Activated CD4-positive, alpha-beta T cell treated with anti-CD3 and anti-CD28 coated beads, Interleukin-2, amount 10 ng/mL, durations not matched to agents 7 days and 5 days (primary cell): ENCODE data around the gene CAPN15. TPM values are rescaled to one million over a fixed set of nuclear protein-coding genes. Genes with fewer than 3 reads are reported as not detected.

ENCODE experiments used
- CTCF ChIA-PET: fragments of 350-600 bp; sonication (Branson Sonifier 250); formaldehyde crosslinking; loops from one replicate; lab custom pipeline; 2021; ENCODE audit warnings: antibody characterized with exemption; lab: Charles Lee
- POLR2A ChIA-PET: fragments of 350-600 bp; sonication (Branson Sonifier 250); formaldehyde crosslinking; loops from one replicate; lab custom pipeline; 2021; ENCODE audit warnings: antibody characterized with exemption; lab: Charles Lee
- DNase-seq: peaks from one replicate; pipeline ENCODE4 v3.0.0-alpha.2; 2020
- H3K27ac Mint-ChIP-seq: one replicate; pipeline ENCODE4 v1.8.0; 2021; ENCODE audit warnings: mild to moderate bottlenecking, moderate library complexity, mixed read lengths
- H3K27me3 Mint-ChIP-seq: one replicate; pipeline ENCODE4 v1.8.0; 2021; ENCODE audit warnings: mixed read lengths
- H3K36me3 Mint-ChIP-seq: one replicate; pipeline ENCODE4 v1.8.0; 2021; ENCODE audit warnings: low read depth, mixed read lengths
- H3K4me1 Mint-ChIP-seq: one replicate; pipeline ENCODE4 v1.8.0; 2021; ENCODE audit warnings: mixed read lengths
- H3K4me3 Mint-ChIP-seq: one replicate; pipeline ENCODE4 v1.8.0; 2021; ENCODE audit warnings: mild to moderate bottlenecking, moderate library complexity, mixed read lengths
- H3K9me3 Mint-ChIP-seq: one replicate; pipeline ENCODE4 v1.8.0; 2021; ENCODE audit warnings: mixed read lengths
- total RNA-seq, 2 experiments: library from RNA; stranded (reverse); gene quantifications; one replicate each; pipeline ENCODE4 v1.2.3, GENCODE V29; 2021

Gene CAPN15
- total RNA-seq, 2 experiments from 2014 or later: 59.1 to 72.1 TPM

- ChIA-PET POLR2A (no interaction called here), CTCF (interaction anchor here (0.7 to 1.4 kb wide), 2 partner anchors 10 to 14 kb away, joined by 3 to 4 read pairs; no protein-coding TSS in a partner anchor)
- Mint-ChIP-seq H3K4me3 (no peak overlapping the region), H3K36me3 (no peaks in the 10 kb centered on the region), H3K9me3 (no peaks in the 10 kb centered on the region), H3K4me1 (no peaks in the 10 kb centered on the region), H3K27ac (no peak overlapping the region), H3K27me3 (no peaks in the 10 kb centered on the region)
- peak; percentile 65 for DNase-seq
These were observed 51.4 kb downstream of the CAPN15 start for GRCh38 chr16:578870-579405.

- DNase-seq: no peak
- POLR2A ChIA-PET: no interaction called here
- Mint-ChIP-seq H3K9me3 (no peaks in the 10 kb centered on the region), H3K4me3 (no peak overlapping the region), H3K4me1 (peaks cover 2% of the 10 kb centered on the region), H3K27ac (peak overlapping the region; percentile 19), H3K27me3 (no peaks in the 10 kb centered on the region), H3K36me3 (no peaks in the 10 kb centered on the region)
- CTCF ChIA-PET: no interaction called here
These were observed 52.8 kb downstream of the CAPN15 start for GRCh38 chr16:580141-580945.

GRCh38 chr16:580946-581498 is 53.5 kb downstream of the CAPN15 start:
- Mint-ChIP-seq H3K27me3 (no peaks in the 10 kb centered on the region), H3K9me3 (no peaks in the 10 kb centered on the region), H3K36me3 (no peaks in the 10 kb centered on the region), H3K4me3 (no peak overlapping the region), H3K4me1 (peaks cover 5% of the 10 kb centered on the region), H3K27ac (no peak overlapping the region)
- POLR2A ChIA-PET: no interaction called here
- CTCF ChIA-PET: no interaction called here
- DNase-seq: no peak

GRCh38 chr16:582218-582613 is 54.7 kb downstream of the CAPN15 start:
- Mint-ChIP-seq H3K9me3 (no peaks in the 10 kb centered on the region), H3K27me3 (no peaks in the 10 kb centered on the region), H3K4me1 (peaks cover 7% of the 10 kb centered on the region), H3K4me3 (no peak overlapping the region), H3K36me3 (no peaks in the 10 kb centered on the region), H3K27ac (no peak overlapping the region)
- POLR2A ChIA-PET: no interaction called here
- DNase-seq: no peak
- CTCF ChIA-PET: interaction anchor here (0.6 kb wide), 1 partner anchor 81 kb away, joined by 3 read pairs; no protein-coding TSS in a partner anchor

- POLR2A ChIA-PET: no interaction called here
- H3K4me3 Mint-ChIP-seq: no peak overlapping the region
- no peak for DNase-seq
- H3K36me3 Mint-ChIP-seq: peaks cover 1% of the 10 kb centered on the region
- no peaks in the 10 kb centered on the region for H3K27me3 Mint-ChIP-seq
- no peak overlapping the region for H3K27ac Mint-ChIP-seq
- H3K9me3 Mint-ChIP-seq: no peaks in the 10 kb centered on the region
- H3K4me1 Mint-ChIP-seq: peaks cover 10% of the 10 kb centered on the region
- CTCF ChIA-PET: interaction anchor here (0.6 kb wide), 2 partner anchors 81 to 698 kb away, joined by 3 to 4 read pairs; no protein-coding TSS in a partner anchor
These were observed 55.3 kb downstream of the CAPN15 start for GRCh38 chr16:582614-583331.

- H3K27ac Mint-ChIP-seq: no peak overlapping the region
- no peaks in the 10 kb centered on the region for H3K9me3 Mint-ChIP-seq
- no peak for DNase-seq
- POLR2A ChIA-PET: no interaction called here
- H3K4me3 Mint-ChIP-seq: no peak overlapping the region
- H3K27me3 Mint-ChIP-seq: no peaks in the 10 kb centered on the region
- H3K4me1 Mint-ChIP-seq: peaks cover 15% of the 10 kb centered on the region
- H3K36me3 Mint-ChIP-seq: peaks cover 1% of the 10 kb centered on the region
- CTCF ChIA-PET: no interaction called here
These were observed 55.9 kb downstream of the CAPN15 start for GRCh38 chr16:583470-583814.

- Mint-ChIP-seq H3K27ac (no peak overlapping the region), H3K36me3 (peaks cover 1% of the 10 kb centered on the region), H3K9me3 (no peaks in the 10 kb centered on the region), H3K4me3 (no peak overlapping the region), H3K4me1 (peaks cover 15% of the 10 kb centered on the region), H3K27me3 (no peaks in the 10 kb centered on the region)
- DNase-seq: no peak
- ChIA-PET POLR2A (no interaction called here), CTCF (interaction anchor here (1.0 kb wide), 1 partner anchor 17 kb away, joined by 3 read pairs; the partner anchor contains the start of gene NHLRC4)
These were observed 56.5 kb downstream of the CAPN15 start for GRCh38 chr16:583815-584591.

- ChIA-PET POLR2A (no interaction called here), CTCF (interaction anchor here (0.9 to 1.0 kb wide), 3 partner anchors 17 to 51 kb away, joined by 3 to 4 read pairs (median 3); partner anchors contain the start of genes METTL26 and NHLRC4)
- H3K27ac Mint-ChIP-seq: no peak overlapping the region
- H3K27me3 Mint-ChIP-seq: no peaks in the 10 kb centered on the region
- peaks cover 1% of the 10 kb centered on the region for H3K36me3 Mint-ChIP-seq
- H3K9me3 Mint-ChIP-seq: no peaks in the 10 kb centered on the region
- H3K4me3 Mint-ChIP-seq: no peak overlapping the region
- peaks cover 15% of the 10 kb centered on the region for H3K4me1 Mint-ChIP-seq
- DNase-seq: no peak
These were observed 57.8 kb downstream of the CAPN15 start for GRCh38 chr16:585351-585750.

- peaks cover 1% of the 10 kb centered on the region for H3K36me3 Mint-ChIP-seq
- no peak overlapping the region for H3K4me3 Mint-ChIP-seq
- H3K4me1 Mint-ChIP-seq: peaks cover 22% of the 10 kb centered on the region
- POLR2A ChIA-PET: no interaction called here
- no peak for DNase-seq
- H3K27me3 Mint-ChIP-seq: no peaks in the 10 kb centered on the region
- no peaks in the 10 kb centered on the region for H3K9me3 Mint-ChIP-seq
- CTCF ChIA-PET: interaction anchor here (1.0 kb wide), 1 partner anchor 16 kb away, joined by 4 read pairs; no protein-coding TSS in a partner anchor
- H3K27ac Mint-ChIP-seq: peak overlapping the region; percentile 2
These were observed 58.6 kb downstream of the CAPN15 start for GRCh38 chr16:586047-586644.

GRCh38 chr16:586645-587590 is 59.4 kb downstream of the CAPN15 start:
- POLR2A ChIA-PET: interaction anchor here (0.6 kb wide), 1 partner anchor 200 kb away, joined by 10 read pairs; no protein-coding TSS in a partner anchor
- DNase-seq: no peak
- Mint-ChIP-seq H3K27me3 (no peaks in the 10 kb centered on the region), H3K36me3 (peaks cover 1% of the 10 kb centered on the region), H3K9me3 (no peaks in the 10 kb centered on the region), H3K27ac (peak overlapping the region; percentile 98), H3K4me1 (peaks cover 28% of the 10 kb centered on the region), H3K4me3 (peak overlapping the region; percentile 94)
- CTCF ChIA-PET: interaction anchor here (0.9 kb wide), 1 partner anchor 16 kb away, joined by 3 read pairs; no protein-coding TSS in a partner anchor

GRCh38 chr16:588639-588888 is 61.1 kb downstream of the CAPN15 start:
- H3K36me3 Mint-ChIP-seq: peaks cover 1% of the 10 kb centered on the region
- CTCF ChIA-PET: interaction anchor here (0.9 to 1.3 kb wide), 2 partner anchors 11 to 59 kb away, joined by 3 to 4 read pairs; no protein-coding TSS in a partner anchor
- H3K4me1 Mint-ChIP-seq: peaks cover 32% of the 10 kb centered on the region
- H3K9me3 Mint-ChIP-seq: no peaks in the 10 kb centered on the region
- peak; percentile 66 for DNase-seq
- peak overlapping the region; percentile 94 for H3K4me3 Mint-ChIP-seq
- no peaks in the 10 kb centered on the region for H3K27me3 Mint-ChIP-seq
- peak overlapping the region; percentile 98 for H3K27ac Mint-ChIP-seq
- POLR2A ChIA-PET: interaction anchor here (0.8 kb wide), 1 partner anchor 48 kb away, joined by 3 read pairs; the partner anchor contains the start of gene METTL26
